Measurements from ENCODE around the gene EDA. TPM values are rescaled to one million over a fixed set of nuclear protein-coding genes. Genes with fewer than 3 reads are reported as not detected.

EDA gene
- total and polyA plus RNA-seq, 10 of the 15 experiments (the other 5 are each of a cell fraction or from before 2014, with no cell fraction given), result 0.06 TPM; not detected in 9

DNA sequence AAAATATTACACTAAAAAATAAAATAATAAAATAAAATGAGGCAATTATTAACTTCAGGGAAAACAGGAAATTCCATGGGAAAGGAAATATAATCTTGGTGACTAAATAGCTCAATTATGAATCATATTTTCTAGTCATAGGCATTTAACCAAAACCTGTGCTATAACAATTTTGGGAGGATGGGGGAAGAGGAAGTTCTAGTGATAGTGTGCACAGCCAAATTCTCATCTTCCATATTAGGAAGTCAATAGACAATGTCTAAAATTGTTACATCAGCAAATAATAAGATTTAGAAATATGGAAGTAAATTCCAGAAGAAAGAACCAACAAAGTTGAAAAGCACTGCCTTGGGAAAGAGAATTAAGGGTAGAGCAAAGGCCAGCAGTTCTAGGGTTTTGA, 431.1 kb downstream of the EDA start (continued):
- TF ChIP-seq EED (IDR thresholded peaks at IDR 0.05; ENCODE audit: low read depth) (no peak), CHD2 (IDR thresholded peaks at IDR 0.05; ENCODE audit: borderline replicate concordance, low read depth, low read length) (no peak), BRCA1 (IDR thresholded peaks at IDR 0.05; ENCODE audit: low read depth, low read length) (no peak)

- ChIA-PET CTCF (no interaction called here), SMC1A (ENCODE audit: uncharacterized antibody, unreplicated experiment) (no interaction called here), RAD21 (ENCODE audit: unreplicated experiment) (no interaction called here), POLR2A (no interaction called here)
- Histone ChIP-seq H3K9ac (ENCODE audit: control insufficient read depth, insufficient read depth, low read length) (no peak overlapping the region), H3K27ac (ENCODE audit: control insufficient read depth, insufficient read depth) (no peak overlapping the region), H2AFZ (ENCODE audit: control insufficient read depth, low read depth, low read length) (no peak overlapping the region), H3K27me3 (replicated peaks in 1 of 2; ENCODE audit: control insufficient read depth in 2 of 2, insufficient read depth in 2 of 2, low read length in 1 of 2) (no peaks in the 10 kb centered on the region; a peak in 1 of 4 replicates), H3K4me1 (ENCODE audit: control insufficient read depth, insufficient read depth, low read length) (no peaks in the 10 kb centered on the region), H3K79me2 (ENCODE audit: control insufficient read depth, insufficient read depth, low read length) (no peaks in the 10 kb centered on the region), H3K4me2 (ENCODE audit: control insufficient read depth, insufficient read depth) (no peak overlapping the region), H3K36me3 (ENCODE audit: control insufficient read depth in 2 of 2, insufficient read depth in 2 of 2, low read length in 1 of 2) (no peaks in the 10 kb centered on the region), H3K4me3 (no peak overlapping the region), H3K9me3 (replicated peaks; ENCODE audit: control insufficient read depth, insufficient read depth, low read length) (no peaks in the 10 kb centered on the region), H4K20me1 (ENCODE audit: control insufficient read depth, insufficient read depth) (no peaks in the 10 kb centered on the region)
- BruUV-seq (replicated peaks), result no TSS peak
- ATAC-seq (no peak), FAIRE-seq (no peak), DNase-seq (ENCODE audit: low read depth, low spot score) (no peak)
- 4% methylated on average over 3 of the region's 3 CpGs for WGBS (ENCODE audit: insufficient coverage, insufficient replicate concordance, low lambda C conversion rate, missing lambda C conversion rate)
- in situ Hi-C loops (cut with MboI), result loop anchor here (25.0 kb wide), 2 partner anchors 88 to 388 kb away; partner anchors contain the start of genes DLG3 and IGBP1
- intact Hi-C loops (cut with micrococcal nuclease; ENCODE audit: unreplicated experiment), result no loop called here
- TF ChIP-seq NFYB (IDR thresholded peaks at IDR 0.05; ENCODE audit: insufficient read depth, low read depth, low read length) (no peak), CHD1 (IDR thresholded peaks at IDR 0.05; ENCODE audit: low read depth, low read length) (no peak), E2F4 (IDR thresholded peaks at IDR 0.05; ENCODE audit: low read depth, low read length) (no peak), ZNF384 (IDR thresholded peaks at IDR 0.05; ENCODE audit: borderline replicate concordance, low read depth, low read length) (no peak)
These were observed 433.5 kb downstream of the EDA start for GRCh38 chrX:70049406-70049805.
